Measurements from ENCODE around the gene ZER1.

Gene ZER1

GRCh38 chr9:128724744-128725211, 46.9 kb downstream of the ZER1 start:
- in situ Hi-C loops (cut with HindIII; ENCODE audit: low pct_unique_long_range_greater_than_20kb, low sequenced_read_pairs), result no loop called here
- peak; percentile 55 to 74 for DNase-seq (ENCODE audit: low read depth in 1 of 2, low spot score in 1 of 2)
- no peak for TF ChIP-seq JUND (IDR thresholded peaks at IDR 0.05; ENCODE audit: low read depth)

DNA sequence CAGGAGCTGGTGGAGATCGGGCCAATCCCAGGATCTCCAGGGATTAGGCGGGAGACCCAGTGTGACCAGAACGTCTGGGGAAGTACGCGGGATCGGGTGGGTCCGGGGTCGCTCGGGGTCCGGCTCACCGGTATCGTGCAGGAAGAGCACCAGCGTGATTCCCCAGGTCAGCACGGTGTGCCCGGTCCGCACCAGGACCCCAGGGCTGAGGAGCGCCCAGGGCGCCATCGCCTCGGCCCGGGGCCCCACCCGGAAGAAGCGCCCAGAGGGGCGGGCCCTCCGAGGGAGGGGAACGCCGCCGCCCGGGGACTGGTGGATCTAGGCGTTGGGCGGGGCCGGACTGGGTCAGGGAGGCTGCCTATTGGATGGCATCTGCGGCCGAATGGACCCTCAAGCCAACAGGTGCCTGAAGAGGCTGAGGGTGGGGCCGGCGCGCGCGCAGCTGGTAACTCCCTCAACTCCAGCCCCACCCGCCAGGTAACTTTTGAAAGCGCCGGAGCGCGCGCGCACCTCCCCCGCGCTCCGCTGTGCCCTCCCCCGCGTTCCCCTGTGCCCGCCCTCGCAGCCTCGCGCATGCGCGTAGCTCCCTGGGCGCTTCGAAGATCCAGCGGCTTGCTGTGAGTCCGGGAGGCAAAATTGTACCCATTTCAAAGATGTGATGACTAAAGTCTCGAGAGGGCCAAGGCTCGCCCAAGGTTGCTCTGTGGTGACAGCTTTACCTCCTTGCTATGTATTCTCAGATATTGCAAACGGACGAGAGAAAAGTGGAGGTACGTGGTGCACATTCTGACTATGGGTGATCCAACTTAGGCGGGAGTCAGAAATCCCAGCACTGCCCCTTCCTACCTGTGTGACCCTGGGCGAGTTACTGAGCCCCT, 47.6 kb downstream of the ZER1 start, which contains the start of gene ZDHHC12:
ZDHHC12 (minus strand) TSS at position 262 of the 878 bp plus-strand sequence; CDS start at position 228, 34 bp downstream.
- in situ Hi-C loops (cut with HindIII; ENCODE audit: low pct_unique_long_range_greater_than_20kb, low sequenced_read_pairs), result no loop called here

GRCh38 chr9:128723352-128723865, 48.3 kb downstream of the ZER1 start:
- no peak for TF ChIP-seq JUND (IDR thresholded peaks at IDR 0.05; ENCODE audit: low read depth)
- no peak for DNase-seq (ENCODE audit: low read depth in 1 of 2, low spot score in 1 of 2)
- in situ Hi-C loops (cut with HindIII; ENCODE audit: low pct_unique_long_range_greater_than_20kb, low sequenced_read_pairs), result no loop called here

More for the DNA sequence above, 47.6 kb downstream of the ZER1 start, which contains the start of gene ZDHHC12:
- peak; percentile 100 for DNase-seq (ENCODE audit: low read depth in 1 of 2, low spot score in 1 of 2)
- TF ChIP-seq JUND (IDR thresholded peaks at IDR 0.05; ENCODE audit: low read depth), result no peak

- no peak for TF ChIP-seq JUND (IDR thresholded peaks at IDR 0.05; ENCODE audit: low read depth)
- in situ Hi-C loops (cut with HindIII; ENCODE audit: low pct_unique_long_range_greater_than_20kb, low sequenced_read_pairs), result no loop called here
- no peak for DNase-seq (ENCODE audit: low read depth in 1 of 2, low spot score in 1 of 2)
Observed at GRCh38 chr9:128722380-128723351, 49.1 kb downstream of the ZER1 start.

DNA sequence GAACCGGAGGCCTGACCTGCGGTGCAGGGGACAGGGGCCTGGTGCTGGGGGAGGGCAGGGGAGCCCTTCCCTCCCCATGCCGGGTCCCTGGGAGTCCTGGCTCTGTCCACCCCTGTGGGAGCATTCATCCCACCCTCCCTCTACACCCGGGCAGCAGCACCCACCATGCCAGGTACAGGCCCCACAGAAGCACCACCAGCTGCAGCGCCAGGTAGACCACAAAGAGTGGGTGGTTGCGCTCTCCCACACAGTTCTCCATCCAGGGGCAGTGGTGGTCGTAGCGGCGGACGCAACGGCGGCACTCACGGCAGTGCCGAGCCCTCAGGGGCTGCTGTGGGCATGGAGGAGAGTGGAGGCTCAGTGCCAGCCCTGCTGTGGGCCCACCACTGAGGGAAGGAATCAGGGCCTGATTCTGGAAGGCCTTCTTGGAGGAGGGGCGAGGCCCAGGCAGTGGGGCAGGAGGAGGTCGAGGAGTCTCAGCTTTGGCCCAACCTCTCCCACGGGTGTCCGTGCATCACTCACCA, 50.2 kb downstream of the ZER1 start:
- in situ Hi-C loops (cut with HindIII; ENCODE audit: low pct_unique_long_range_greater_than_20kb, low sequenced_read_pairs), result no loop called here
- TF ChIP-seq JUND (IDR thresholded peaks at IDR 0.05; ENCODE audit: low read depth), result no peak
- no peak for DNase-seq (ENCODE audit: low read depth in 1 of 2, low spot score in 1 of 2)

DNA sequence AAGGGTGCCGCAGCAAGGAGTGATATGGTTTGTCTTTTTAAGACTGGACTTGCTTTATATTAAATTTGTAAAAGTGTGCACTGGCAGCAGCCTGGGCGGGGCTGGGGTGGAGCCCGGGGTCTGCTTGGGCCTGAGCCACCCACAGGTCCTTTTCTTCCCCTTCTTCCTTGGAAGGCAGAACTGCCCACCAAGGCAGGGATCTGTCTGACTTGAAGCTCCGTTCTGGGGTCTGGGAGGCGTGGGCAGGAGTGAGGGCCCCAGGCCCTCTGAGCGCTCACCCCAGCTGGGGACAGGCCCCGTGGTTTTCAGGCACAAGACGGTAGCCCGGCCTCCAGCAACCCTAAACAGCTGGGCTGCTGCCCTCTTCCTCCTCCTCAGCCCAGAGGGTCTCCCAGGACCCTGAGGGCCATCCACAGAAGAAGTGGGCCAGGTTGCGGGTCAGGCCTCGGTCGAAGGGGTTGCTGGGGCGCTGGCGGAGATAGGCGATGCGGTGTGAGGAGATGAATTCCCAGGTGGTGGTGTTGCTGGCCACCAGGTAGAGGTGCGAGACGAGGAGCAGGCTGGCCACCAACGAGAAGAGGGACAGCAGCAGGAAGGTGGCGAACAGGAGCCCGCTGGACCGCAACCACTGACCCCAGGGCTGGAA, 50.8 kb downstream of the ZER1 start:
- in situ Hi-C loops (cut with HindIII; ENCODE audit: low pct_unique_long_range_greater_than_20kb, low sequenced_read_pairs), result no loop called here
- no peak for TF ChIP-seq JUND (IDR thresholded peaks at IDR 0.05; ENCODE audit: low read depth)
- no peak for DNase-seq (ENCODE audit: low read depth in 1 of 2, low spot score in 1 of 2)

DNA sequence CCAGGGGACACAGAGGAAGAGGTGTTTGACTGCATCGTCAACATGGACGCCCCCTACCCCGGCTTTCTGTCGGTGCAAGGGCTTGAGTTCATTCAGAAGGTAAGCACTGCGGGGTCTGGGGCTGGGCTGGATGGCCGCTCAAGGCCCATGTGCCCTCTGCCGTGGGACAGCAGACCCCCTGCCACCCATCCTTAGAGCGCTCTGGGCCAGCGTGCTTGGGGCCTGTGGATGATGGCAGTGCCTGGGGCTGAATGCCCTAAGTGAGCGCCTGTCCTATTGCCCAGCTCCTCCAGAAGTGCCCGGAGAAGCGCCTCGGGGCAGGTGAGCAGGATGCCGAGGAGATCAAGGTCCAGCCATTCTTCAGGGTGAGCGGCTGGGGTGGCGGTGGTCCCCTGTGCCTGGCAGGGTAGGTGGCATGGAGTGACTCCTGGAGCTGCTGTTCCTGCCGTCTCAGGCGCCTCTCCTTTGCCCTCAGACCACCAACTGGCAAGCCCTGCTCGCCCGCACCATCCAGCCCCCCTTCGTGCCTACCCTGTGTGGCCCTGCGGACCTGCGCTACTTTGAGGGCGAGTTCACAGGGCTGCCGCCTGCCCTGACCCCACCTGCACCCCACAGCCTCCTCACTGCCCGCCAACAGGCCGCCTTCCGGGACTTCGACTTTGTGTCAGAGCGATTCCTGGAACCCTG, 51.7 kb downstream of the ZER1 start:
- TF ChIP-seq JUND (IDR thresholded peaks at IDR 0.05; ENCODE audit: low read depth), result no peak
- in situ Hi-C loops (cut with HindIII; ENCODE audit: low pct_unique_long_range_greater_than_20kb, low sequenced_read_pairs), result no loop called here
- no peak for DNase-seq (ENCODE audit: low read depth in 1 of 2, low spot score in 1 of 2)

- in situ Hi-C loops (cut with HindIII; ENCODE audit: low pct_unique_long_range_greater_than_20kb, low sequenced_read_pairs), result no loop called here
- TF ChIP-seq JUND (IDR thresholded peaks at IDR 0.05; ENCODE audit: low read depth), result no peak
- DNase-seq (ENCODE audit: low read depth in 1 of 2, low spot score in 1 of 2), result no peak
Observed at GRCh38 chr9:128718475-128718874, 53.3 kb downstream of the ZER1 start.

DNA sequence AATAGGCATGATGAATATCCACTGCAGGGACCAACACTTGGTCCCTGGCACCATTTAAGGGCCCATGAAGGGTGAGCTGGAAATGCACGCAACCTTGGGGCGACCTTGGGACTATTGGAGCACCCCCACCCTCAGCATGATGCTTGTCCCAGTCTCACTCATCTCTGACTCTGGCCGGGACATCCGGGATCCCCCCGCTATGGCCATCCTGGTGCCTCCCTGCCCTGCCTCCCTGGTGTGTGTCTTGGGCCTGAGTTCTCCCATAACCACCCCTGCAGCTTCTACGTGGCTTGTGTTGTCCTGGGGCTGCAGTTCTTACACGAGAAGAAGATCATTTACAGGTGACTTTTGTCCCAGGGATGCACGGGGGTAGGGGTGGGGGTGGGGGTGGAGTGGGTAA, 53.7 kb downstream of the ZER1 start:
- in situ Hi-C loops (cut with HindIII; ENCODE audit: low pct_unique_long_range_greater_than_20kb, low sequenced_read_pairs), result no loop called here
- DNase-seq (ENCODE audit: low read depth in 1 of 2, low spot score in 1 of 2), result no peak
- TF ChIP-seq JUND (IDR thresholded peaks at IDR 0.05; ENCODE audit: low read depth), result no peak

GRCh38 chr9:128716581-128717254, 55.0 kb downstream of the ZER1 start:
- in situ Hi-C loops (cut with HindIII; ENCODE audit: low pct_unique_long_range_greater_than_20kb, low sequenced_read_pairs), result no loop called here
- no peak for TF ChIP-seq JUND (IDR thresholded peaks at IDR 0.05; ENCODE audit: low read depth)
- DNase-seq (ENCODE audit: low read depth in 1 of 2, low spot score in 1 of 2), result no peak

GRCh38 chr9:128715436-128715750, 56.3 kb downstream of the ZER1 start:
- in situ Hi-C loops (cut with HindIII; ENCODE audit: low pct_unique_long_range_greater_than_20kb, low sequenced_read_pairs), result no loop called here

More at GRCh38 chr9:128715436-128715750, 56.3 kb downstream of the ZER1 start:
- TF ChIP-seq JUND (IDR thresholded peaks at IDR 0.05; ENCODE audit: low read depth), result no peak
- DNase-seq (ENCODE audit: low read depth in 1 of 2, low spot score in 1 of 2), result no peak

Data from T47D (cell line).